BLaER1 treated with 17β-estradiol and CSF1 and Interleukin-3, amounts not matched to agents 10 nM and 100 nM (cell line): ENCODE measurements around the gene MT1H.
A peak's percentile ranks its signal among the peaks of the same experiment; 100 is the strongest.
"Not testable (repeated sequence)": the region's sequence is repeated elsewhere in the genome, so short reads cannot be mapped to it uniquely, and the experiment has no call there.

Source experiments
- H3K27ac ChIP-seq, 11 experiments: shearing (Covaris generic); formaldehyde crosslinking; 2 replicates each; pipeline ENCODE4 v1.8.1; 2022
- H3K27me3 ChIP-seq, 11 experiments: shearing (Covaris generic); formaldehyde crosslinking; 2 replicates each; pipeline ENCODE4 v1.8.1; 2022
- H3K36me3 ChIP-seq, 11 experiments: shearing (Covaris generic); formaldehyde crosslinking; 2 replicates each; pipeline ENCODE4 v1.8.1; 2022
- H3K4me1 ChIP-seq, 10 experiments: shearing (Covaris generic); formaldehyde crosslinking; 2 replicates each; pipeline ENCODE4 v1.8.1; 2022
- H3K4me2 ChIP-seq, 11 experiments: shearing (Covaris generic); formaldehyde crosslinking; 2 replicates each; pipeline ENCODE4 v1.8.1; 2022
- H3K4me3 ChIP-seq, 10 experiments: shearing (Covaris generic); formaldehyde crosslinking; 2 replicates each; pipeline ENCODE4 v1.8.1; 2022
- H3K9ac ChIP-seq, 11 experiments: shearing (Covaris generic); formaldehyde crosslinking; 2 replicates each; pipeline ENCODE4 v1.8.1; 2022
- H3K9me3 ChIP-seq, 11 experiments: shearing (Covaris generic); formaldehyde crosslinking; replicated peaks in 1 of 11; 2 replicates each; pipeline ENCODE4 v1.8.1; 2022
- H4K20me1 ChIP-seq, 11 experiments: shearing (Covaris generic); formaldehyde crosslinking; 2 replicates each; pipeline ENCODE4 v1.8.1; 2022
- Cebpa-rat ChIP-seq, 11 experiments: shearing (Covaris generic); IDR thresholded peaks; 2 replicates each; pipeline ENCODE4 v1.8.1; 2022

The MT1H gene

GRCh38 chr16:56652600-56652999 is 17.0 kb upstream of the MT1H start:
- Histone ChIP-seq H3K4me2 (peak overlapping the region in 4 of 11 experiments; percentile 37 to 66 (median 56); a peak in 6 of 22 replicates), H3K36me3 (no peaks in the 10 kb centered on the region), H3K9me3 (no peaks in the 10 kb centered on the region), H3K9ac (no peak overlapping the region), H3K4me3 (no peak overlapping the region), H3K27me3 (peaks cover 13 to 46% (median 36%) of the 10 kb centered on the region in 11 experiments), H3K27ac (no peak overlapping the region), H4K20me1 (peaks cover 0 to 5% (median 0%) of the 10 kb centered on the region in 11 experiments; a peak in 2 of 22 replicates), H3K4me1 (peaks cover 7 to 28% (median 15%) of the 10 kb centered on the region in 10 experiments; a peak in 18 of 20 replicates)
- no peak for TF ChIP-seq Cebpa-rat (IDR thresholded peaks at IDR 0.05)

DNA sequence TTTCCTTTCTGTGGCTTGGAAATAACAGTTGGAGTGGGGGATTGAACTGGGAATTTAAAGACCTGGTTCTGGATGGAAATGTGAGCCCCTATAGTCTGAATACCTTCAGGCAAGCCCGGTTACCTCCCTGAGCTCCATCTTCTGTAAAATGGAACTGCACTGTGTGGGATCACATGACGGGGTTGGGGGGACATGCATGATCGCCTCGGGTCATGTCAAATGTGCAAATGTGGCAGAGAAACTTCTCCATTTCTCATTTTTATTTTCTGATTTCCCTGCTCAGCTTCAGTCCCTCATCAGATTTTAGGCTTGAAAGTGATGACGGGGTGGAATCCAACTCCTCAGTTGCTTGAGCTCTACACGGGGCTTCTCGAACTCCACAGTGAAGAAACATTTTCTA is 16.4 kb upstream of the MT1H start:
- Histone ChIP-seq H3K36me3 (no peaks in the 10 kb centered on the region), H3K27ac (no peak overlapping the region), H3K4me1 (peaks cover 14 to 32% (median 22%) of the 10 kb centered on the region in 10 experiments), H3K27me3 (peaks cover 13 to 46% (median 36%) of the 10 kb centered on the region in 11 experiments), H3K9me3 (no peaks in the 10 kb centered on the region), H3K4me2 (peak overlapping the region in 10 of 11 experiments; percentile 14 to 66 (median 40); a peak in 18 of 22 replicates), H4K20me1 (peaks cover 0 to 2% (median 0%) of the 10 kb centered on the region in 11 experiments; a peak in 2 of 22 replicates), H3K9ac (no peak overlapping the region), H3K4me3 (no peak overlapping the region)
- no peak for TF ChIP-seq Cebpa-rat (IDR thresholded peaks at IDR 0.05)

GRCh38 chr16:56657555-56658326 is 11.9 kb upstream of the MT1H start, which contains the start of gene MT1F:
Gene MT1F, plus strand, starts transcription at chr16:56657959. Its CDS starts 100 bp downstream, at chr16:56658059.
- peak within 1 kb of the TSS; percentile 59 to 75 (median 66) for H3K4me3 ChIP-seq
- peak within 1 kb of the TSS in 5 of 11 experiments; percentile 14 to 52 (median 26); a peak in 7 of 22 replicates for H3K27ac ChIP-seq
- H3K9me3 ChIP-seq = no peaks in the 10 kb centered on the region
- peak within 1 kb of the TSS; percentile 25 to 72 (median 62); a peak in 19 of 22 replicates for H3K9ac ChIP-seq
- H3K4me2 ChIP-seq = peak within 1 kb of the TSS; percentile 79 to 99 (median 95)
- H4K20me1 ChIP-seq = peaks cover 0 to 9% (median 0%) of the 10 kb centered on the region in 11 experiments; a peak in 2 of 22 replicates
- peaks cover 20 to 41% (median 32%) of the 10 kb centered on the region in 10 experiments for H3K4me1 ChIP-seq
- H3K36me3 ChIP-seq = no peaks in the 10 kb centered on the region
- no peak for TF ChIP-seq Cebpa-rat (IDR thresholded peaks at IDR 0.05)
- peaks cover 52 to 67% (median 63%) of the 10 kb centered on the region in 11 experiments for H3K27me3 ChIP-seq

DNA sequence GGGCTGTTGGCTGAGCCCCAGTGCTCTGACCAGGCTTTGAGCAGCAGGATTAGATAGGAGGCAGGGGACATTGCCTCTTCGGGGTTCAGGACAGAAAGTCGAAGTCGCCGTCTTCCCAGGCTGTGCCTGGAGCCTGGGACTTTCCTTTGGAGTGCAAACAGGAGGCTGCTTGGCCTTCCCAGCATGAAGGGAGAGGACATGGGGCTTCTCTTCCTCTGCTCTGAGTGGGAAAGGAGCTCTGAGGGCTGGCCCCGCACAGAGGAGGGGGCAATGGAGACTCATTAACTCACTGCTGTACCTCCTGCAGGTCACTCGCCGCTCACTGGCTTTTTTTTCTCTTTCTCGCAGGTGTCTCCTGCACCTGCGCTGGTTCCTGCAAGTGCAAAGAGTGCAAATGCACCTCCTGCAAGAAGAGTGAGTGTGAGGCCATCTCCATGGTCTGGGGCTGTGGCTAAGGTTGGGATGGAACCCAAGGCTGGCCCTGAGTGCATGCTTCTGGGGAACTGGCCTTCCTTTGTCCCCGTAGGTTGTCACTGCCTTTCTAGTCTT is 11.2 kb upstream of the MT1H start:
- H3K4me3 ChIP-seq = peak overlapping the region; percentile 59 to 75 (median 66)
- H3K4me1 ChIP-seq = peaks cover 19 to 38% (median 30%) of the 10 kb centered on the region in 10 experiments
- peak overlapping the region; percentile 79 to 99 (median 95) for H3K4me2 ChIP-seq
- no peaks in the 10 kb centered on the region for H3K36me3 ChIP-seq
- H3K9ac ChIP-seq = peak overlapping the region in 7 of 11 experiments; percentile 34 to 72 (median 64); a peak in 7 of 22 replicates
- H3K27me3 ChIP-seq = peaks cover 59 to 74% (median 70%) of the 10 kb centered on the region in 11 experiments
- H4K20me1 ChIP-seq = peaks cover 0 to 10% (median 0%) of the 10 kb centered on the region in 11 experiments; a peak in 2 of 22 replicates
- TF ChIP-seq Cebpa-rat (IDR thresholded peaks at IDR 0.05) = no peak
- no peak overlapping the region; a peak in 1 of 22 replicates for H3K27ac ChIP-seq
- H3K9me3 ChIP-seq = no peaks in the 10 kb centered on the region

- no peaks in the 10 kb centered on the region for H3K36me3 ChIP-seq
- peak overlapping the region in 6 of 10 experiments; percentile 9 to 38 (median 20); a peak in 5 of 20 replicates for H3K4me3 ChIP-seq
Observed at GRCh38 chr16:56662357-56663354, 7.0 kb upstream of the MT1H start.

GRCh38 chr16:56664506-56664905 is 5.1 kb upstream of the MT1H start:
- H3K4me1 ChIP-seq = peaks cover 21 to 37% (median 25%) of the 10 kb centered on the region in 10 experiments
- H3K27me3 ChIP-seq = peaks cover 98 to 100% (median 100%) of the 10 kb centered on the region in 11 experiments
- no peak overlapping the region for H3K9ac ChIP-seq
- peaks cover 0 to 34% (median 6%) of the 10 kb centered on the region in 11 experiments; a peak in 11 of 22 replicates for H4K20me1 ChIP-seq
- H3K36me3 ChIP-seq = no peaks in the 10 kb centered on the region
- no peak overlapping the region for H3K27ac ChIP-seq
- no peak for TF ChIP-seq Cebpa-rat (IDR thresholded peaks at IDR 0.05)
- no peak overlapping the region for H3K4me2 ChIP-seq
- no peak overlapping the region for H3K4me3 ChIP-seq
- H3K9me3 ChIP-seq = 0 out of 22 replicates have a peak, but pooled peaks cover 0 to 4% (median 0%) of the 10 kb centered on the region in 11 experiments

More at GRCh38 chr16:56662357-56663354, 7.0 kb upstream of the MT1H start:
- Histone ChIP-seq H3K9me3 (0 out of 22 replicates have a peak, but pooled peaks cover 0 to 4% (median 0%) of the 10 kb centered on the region in 11 experiments), H3K4me1 (peaks cover 17 to 29% (median 23%) of the 10 kb centered on the region in 10 experiments), H3K4me2 (peak overlapping the region; percentile 42 to 68 (median 60); a peak in 21 of 22 replicates), H3K27me3 (peaks cover 98 to 100% (median 100%) of the 10 kb centered on the region in 11 experiments), H3K27ac (no peak overlapping the region), H4K20me1 (peaks cover 0 to 16% (median 4%) of the 10 kb centered on the region in 11 experiments; a peak in 6 of 22 replicates), H3K9ac (no peak overlapping the region)
- TF ChIP-seq Cebpa-rat (IDR thresholded peaks at IDR 0.05) = no peak

DNA sequence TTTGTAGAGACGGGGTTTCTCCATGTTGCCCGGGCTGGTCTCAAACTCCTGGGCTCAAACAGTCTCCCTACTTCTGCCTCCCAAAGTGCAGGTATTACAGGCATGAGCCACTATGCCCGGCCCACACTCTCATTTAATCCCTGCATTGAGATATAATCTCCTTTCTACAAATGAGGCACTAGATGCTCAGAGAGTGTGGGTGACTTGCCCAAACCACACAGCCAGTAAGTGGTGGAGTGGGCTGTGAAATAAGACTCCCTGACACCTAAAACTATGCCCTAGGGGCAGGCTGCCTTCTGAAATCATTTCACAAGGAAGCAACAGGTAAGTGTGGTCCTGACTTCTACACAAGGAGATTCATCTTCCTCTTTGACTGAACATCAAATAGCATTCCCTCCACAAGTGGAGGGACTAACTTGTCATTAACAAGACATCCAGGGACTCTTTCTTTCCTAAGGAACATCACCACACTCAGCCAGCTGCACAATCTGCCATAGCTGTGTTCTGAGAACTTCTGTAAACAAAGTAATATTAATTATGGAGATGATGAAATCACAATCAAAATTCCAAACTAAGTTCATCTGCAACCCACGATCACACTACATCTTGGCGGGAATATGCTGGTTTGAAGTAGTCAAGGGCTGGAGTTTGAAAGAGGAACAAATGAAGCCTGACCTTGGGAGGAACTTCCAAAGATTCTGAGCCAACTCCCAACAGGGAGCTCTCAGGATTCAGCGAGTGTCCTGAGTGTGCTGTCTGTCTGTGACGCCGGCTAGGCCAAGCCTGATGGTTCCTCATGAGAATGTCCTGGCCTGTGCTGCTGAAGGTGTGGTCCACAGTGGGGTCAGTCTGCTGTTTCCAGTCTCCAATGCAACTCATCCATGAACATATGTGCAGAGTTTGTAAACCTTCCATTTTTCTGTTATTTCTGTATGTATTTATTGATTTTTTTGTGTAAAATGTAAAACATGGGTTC is 4.0 kb upstream of the MT1H start:
- Histone ChIP-seq H3K4me1 (peaks cover 24 to 47% (median 32%) of the 10 kb centered on the region in 10 experiments), H3K27me3 (peaks cover 98 to 100% (median 100%) of the 10 kb centered on the region in 11 experiments), H4K20me1 (peaks cover 0 to 45% (median 9%) of the 10 kb centered on the region in 11 experiments; a peak in 13 of 22 replicates)
- not testable (repeated sequence) for H3K27ac ChIP-seq, H3K9ac ChIP-seq, H3K36me3 ChIP-seq, H3K4me2 ChIP-seq, H3K4me3 ChIP-seq, H3K9me3 ChIP-seq
